GM18861 (cell line): ENCODE results near the gene TMEM150A.
"Not testable (repeated sequence)": the region's sequence is repeated elsewhere in the genome, so short reads cannot be mapped to it uniquely, and the experiment has no call there.

Source experiments
- ATAC-seq: cut with Tn5 transposase; IDR thresholded peaks from one replicate; pipeline ENCODE4 v1.9.1; 2021; ENCODE audit not compliant: unreplicated experiment

The TMEM150A gene

DNA sequence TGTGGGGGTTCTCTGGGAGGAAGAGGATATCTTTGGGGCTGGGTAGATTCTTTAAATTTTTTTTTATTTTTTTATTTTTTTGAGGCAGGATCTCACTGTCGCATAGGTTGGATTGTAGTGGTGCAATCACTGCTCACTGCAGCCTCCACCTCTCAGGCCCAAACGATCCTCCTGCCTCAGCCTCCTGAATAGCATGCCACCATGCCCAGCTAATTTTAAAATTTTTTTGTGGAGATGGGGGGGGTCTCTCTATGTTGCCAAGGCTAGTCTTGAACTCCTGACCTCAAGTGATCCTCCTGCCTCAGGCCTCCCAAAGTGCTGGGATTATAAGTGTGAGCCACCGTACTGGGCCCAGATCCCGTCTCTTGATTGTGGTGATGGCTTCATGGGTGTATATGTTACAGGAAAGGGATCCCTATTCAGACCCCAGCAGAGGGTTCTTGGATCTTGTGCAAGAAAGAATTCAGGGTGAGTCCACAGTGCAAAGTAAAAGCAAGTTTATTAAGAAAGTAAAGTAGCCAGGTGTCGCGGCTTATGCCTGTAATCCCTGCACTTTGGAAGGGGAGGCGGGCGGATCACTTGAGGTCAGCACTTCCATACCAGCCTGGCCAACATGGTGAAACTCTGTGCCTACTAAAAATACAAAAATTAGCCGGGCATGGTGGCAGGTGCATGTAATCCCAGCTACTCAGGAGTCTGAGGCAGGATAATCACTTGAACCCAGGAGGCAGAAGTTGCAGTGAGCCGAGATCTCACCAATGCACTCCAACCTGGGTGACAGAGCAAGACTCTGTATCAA, 11.4 kb upstream of the TMEM150A start:
- ATAC-seq: no peak

DNA sequence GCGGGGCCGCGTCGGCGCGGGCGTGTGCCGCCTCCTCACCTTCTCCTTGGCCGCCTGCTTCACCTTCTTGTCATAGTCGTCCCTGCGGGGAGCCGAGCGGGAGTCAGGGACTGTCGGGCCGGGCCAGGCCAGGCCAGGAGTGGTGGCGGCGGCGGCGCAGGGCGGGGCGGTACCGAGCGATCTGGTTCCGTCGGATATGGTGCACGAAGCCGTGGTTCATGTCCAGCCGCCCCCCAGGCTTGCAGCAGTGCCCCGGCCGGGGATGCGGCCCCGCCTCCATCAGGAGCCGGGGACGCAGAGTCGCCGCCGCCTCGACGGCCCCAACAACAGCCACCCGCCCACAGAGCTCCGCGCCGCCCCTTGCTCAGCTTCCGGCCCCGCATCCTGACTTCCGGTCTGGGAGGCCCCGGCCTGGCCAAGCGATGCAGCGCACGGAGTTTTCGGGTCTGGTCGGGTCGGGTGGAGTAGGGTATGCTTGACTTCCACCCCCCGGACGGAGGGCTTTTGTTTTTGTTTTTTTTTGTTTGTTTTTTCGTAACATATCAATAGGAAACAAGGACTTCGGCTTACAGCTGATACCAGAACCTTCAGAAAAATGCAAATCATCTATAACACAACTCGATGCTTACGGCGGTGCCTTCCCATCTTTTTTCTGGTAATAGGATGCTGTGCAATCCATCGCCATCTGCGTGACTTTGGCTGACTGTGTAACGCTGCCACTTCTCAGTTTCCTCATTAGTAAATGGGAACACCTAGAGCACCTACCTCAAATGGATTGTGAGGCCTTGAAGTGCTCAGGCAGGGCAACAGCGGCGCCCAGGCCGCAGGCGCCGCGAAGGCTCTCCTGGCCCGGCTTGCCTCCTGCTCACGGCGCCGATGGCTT, 9.4 kb upstream of the TMEM150A start, which contains the start of gene C2orf68:
C2orf68 (minus strand) TSS at position 362 of the 883 bp plus-strand sequence; CDS start at position 280, 82 bp downstream.
- peak; percentile 57 for ATAC-seq

DNA sequence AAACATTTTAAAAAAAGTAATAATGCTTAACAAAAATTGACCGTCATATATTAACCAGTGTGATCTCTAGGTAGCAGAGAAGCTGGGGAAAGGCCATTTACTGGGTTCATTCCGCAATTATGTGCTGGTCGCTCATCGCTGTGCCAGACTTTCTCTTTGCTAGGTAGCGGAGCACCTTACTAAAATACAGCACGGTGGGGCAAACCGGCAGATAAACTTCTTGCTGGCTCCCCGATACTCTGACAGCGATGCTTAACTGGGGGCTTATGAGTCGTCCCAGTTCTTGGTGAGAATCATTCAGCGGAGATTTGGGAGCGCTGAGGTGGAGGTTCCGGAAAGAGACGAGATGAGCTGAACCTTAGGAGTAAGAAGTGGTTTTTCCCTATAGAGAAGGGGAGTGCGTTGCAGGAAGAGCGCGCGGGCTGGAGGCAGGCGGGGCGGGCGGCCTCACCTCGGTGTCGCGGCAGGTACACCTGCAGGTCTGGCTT, 8.8 kb upstream of the TMEM150A start:
- no peak for ATAC-seq

DNA sequence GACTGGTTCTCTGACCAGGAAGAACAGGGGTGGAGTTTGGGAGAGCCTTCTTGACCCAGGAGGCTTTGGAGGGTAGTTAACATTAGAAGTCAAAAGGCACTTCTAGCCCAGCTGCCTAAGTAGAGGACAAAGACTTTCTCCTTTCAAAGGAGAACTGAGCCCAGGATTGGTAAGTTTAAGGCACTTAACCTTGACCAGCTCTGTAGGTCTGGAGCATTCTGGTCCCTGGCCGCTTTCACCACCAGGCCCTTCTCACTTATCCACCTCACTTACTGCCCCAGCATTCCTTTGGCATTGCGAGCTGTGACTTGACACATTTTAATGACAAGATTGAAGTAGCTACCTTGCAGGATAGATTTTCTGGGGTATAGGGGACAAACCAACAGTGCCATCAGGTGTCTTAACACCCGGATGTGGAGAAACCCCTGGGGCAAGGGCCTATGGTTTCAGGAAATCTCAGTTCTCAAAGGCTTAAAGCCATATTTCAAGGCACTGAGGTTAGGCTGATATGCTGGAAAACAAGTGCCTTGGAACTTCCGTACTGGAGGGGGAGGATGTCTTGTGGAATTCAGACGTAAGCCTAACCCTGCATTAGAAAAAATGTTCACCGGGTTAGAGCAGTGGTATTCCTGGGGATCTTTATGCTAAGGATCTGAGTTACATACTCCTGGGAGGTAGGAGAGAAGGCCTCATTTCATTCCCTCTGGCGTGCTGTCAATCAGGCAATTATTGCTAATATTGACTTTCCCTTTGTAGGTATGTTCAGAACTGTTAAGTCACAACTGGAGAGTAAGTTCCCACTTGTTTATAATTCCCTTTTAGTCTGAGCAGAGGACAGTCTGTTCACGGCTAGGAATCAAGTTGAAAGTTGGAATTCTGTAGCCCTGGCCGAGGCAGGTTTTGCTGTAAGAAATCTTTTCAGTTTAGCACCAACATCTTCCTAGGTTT, 5.0 kb upstream of the TMEM150A start:
- no peak for ATAC-seq

DNA sequence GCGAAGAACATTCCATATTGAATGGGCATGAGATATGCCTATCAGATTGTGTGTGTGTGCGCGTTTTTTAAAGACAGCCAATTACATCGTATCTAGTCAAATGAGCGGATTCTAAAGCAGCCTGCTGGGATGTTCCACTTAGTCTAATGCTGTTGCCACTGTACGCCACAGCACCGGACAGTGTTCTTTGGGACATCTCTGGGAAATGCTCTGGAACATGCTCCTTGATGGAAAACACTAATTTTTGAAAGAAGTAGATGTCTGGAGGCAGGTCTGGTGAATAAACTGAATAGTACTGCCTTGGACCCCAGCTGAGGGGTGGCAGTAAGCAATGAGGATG, 3.6 kb upstream of the TMEM150A start:
- no peak for ATAC-seq

DNA sequence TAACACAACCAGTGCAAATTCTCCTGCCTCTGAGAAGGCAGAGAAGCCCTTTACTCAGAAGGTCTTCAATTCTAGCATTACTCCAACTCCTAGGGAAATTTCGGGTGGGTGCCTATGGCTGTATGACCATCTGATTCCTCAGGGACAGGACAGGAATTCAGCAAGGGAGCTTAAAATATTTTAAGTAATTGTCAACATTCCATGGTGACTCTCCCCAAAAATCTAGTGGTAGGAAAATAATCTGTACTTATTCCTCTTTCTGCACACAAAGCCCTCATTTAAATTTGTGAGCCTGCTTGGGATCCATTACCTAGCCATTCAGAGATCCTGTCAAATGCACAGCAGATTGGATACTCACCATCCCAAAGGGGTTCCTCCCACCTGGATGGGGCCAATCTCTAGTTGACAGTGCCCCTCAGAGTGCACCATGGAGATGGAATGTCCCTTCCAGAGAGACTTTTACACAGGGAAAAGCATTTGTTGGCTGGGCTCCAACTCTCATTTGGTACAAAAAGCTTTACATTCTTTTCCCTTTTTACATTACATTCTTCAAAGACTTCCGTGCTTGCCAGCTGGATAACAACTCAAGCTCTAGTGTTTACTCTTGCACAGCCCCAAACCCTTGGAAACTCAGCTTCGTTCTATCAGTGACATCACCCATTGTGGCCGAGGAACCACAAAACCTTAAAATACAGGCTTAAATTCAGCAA, 3.1 kb upstream of the TMEM150A start:
- ATAC-seq: no peak

DNA sequence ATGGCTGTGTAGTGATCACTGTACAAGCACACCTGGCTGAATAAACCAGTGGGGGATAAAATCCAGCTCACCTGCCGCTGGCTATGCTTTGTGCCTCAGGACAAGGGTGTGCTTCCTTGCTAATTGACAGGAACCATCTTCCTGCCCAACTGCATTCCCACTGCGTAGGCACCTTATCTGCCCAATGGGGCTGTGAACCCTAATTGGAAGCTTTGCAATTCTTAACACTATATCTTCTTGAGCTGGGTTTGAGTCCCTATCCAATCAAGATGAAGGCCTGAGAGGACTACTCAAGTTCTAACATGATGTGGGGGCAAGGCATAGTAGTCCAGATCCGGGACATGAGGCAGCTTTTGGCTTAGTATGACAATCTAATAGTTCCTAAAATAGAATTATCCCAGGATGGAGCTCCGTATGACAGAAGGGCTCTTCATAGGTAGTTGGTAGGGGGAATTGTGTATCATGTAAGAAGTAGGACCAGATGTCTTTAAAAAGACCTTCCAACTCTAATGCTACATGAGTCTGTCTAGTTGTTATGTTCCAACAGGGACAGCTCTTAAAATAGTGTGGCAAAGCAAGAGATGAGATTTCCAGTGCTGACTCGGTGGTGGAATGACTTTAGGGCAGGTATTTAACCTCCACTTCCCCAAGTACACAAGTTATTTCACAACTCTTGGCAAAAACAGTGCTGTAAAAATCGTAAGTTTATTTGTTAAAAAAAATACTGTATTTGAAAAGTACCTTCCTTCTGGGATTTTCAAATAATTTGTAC, 2.3 kb upstream of the TMEM150A start:
- ATAC-seq: no peak

DNA sequence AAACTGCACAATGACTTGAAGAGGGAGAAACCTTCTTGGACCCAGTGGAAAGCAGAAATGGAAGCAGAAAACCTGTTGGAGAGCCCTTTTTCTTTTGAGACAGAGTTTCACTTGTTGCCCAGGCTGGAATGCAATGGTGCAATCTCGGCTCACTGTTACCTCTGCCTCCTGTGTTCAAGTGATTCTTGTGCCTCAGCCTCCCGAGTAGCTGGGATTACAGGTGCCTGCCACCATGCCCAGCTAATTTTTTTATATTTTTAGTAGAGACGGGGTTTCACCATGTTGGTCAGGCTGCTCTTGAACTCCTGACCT, 1.6 kb upstream of the TMEM150A start:
- ATAC-seq: not testable (repeated sequence)

DNA sequence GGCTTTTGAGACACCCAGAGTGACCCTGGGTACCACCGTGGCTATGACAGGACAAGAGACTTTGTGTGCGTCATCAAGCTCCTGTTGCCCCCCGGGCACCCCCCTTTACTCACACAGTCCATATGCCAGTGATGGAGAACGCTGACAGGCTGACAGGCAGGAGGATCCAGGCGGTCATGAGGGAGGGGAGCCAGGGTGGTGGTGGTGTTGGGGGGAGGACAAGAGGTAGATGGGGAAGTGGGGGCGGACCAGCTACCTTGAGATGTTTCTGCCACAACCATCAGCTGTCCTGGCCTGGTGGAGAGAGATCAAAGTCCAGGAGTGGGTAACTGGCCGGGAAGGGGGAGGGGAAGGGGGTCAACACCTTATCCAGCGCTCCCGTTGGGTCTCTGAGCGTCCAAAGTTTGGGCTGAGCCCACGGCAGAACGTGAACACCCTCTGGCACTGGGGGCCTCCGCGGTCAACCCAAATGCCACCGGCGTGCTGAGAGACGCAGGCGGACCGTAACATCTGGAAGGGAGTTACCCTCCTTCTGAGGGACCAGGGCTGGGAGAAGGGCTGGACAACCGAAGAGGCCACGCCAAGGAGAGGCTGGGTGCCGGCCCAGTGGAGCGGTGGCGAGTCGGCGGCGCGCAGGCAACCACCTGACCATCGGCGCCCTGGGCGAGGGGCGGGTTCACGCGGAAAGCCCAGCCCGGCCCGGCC, 575 bp downstream of the TMEM150A start:
- peak; percentile 30 for ATAC-seq

DNA sequence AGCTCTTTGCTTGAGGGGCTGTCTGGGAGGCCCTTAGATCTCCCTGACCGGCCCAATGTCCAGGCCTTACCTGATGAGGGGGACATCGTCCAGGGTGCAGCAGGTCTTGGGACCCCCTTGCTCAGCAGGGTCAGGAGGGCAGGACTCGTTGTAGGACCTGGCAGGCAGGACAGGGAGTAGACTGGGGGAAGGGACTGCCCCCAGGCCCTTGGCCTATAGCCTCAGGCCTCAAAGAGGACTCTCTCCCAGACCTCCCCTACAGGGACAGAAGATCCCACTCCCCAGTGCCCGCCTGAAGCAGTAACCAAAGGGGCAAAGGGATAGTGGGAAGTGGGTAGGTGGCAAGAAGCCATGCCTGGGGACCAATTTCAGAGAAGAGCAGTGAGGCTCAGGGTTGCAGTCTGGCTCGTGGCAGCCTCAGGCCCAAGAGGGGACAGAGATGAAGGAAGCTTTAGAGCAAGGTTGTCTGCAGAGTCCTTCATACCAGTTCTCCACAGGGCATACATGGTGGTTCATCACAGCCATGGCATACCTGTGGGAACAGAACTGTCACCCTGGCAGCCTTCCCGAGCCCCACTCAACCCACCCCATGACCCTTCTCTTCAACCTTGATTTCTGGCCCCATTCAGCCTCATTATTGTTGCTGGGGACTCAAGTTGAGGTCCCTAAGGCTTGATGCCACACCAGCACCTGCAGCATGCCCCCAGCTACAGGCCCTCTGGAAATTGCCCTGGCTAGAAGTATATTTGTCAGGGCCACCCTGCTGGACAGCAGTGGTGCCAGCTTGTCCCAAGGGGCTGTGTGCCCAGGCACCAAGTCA, 1.3 kb downstream of the TMEM150A start:
- no peak for ATAC-seq

DNA sequence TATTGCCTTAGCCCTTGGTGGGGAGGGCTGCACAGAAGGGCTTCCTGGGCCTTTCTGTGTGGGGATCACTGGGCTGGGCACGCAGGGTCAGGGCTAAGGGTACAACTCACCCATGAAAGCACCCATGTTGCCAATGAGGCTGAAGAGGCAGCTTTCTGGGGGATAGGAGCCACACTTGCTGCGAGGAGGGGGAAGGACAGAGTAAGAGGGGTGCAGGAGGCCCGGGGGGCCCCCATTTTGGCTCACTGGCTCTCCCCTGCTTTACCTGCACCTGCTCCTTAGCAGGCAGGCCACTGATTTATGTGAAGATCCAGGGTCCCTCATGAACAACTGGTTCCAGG, 2.3 kb downstream of the TMEM150A start:
- no peak for ATAC-seq

DNA sequence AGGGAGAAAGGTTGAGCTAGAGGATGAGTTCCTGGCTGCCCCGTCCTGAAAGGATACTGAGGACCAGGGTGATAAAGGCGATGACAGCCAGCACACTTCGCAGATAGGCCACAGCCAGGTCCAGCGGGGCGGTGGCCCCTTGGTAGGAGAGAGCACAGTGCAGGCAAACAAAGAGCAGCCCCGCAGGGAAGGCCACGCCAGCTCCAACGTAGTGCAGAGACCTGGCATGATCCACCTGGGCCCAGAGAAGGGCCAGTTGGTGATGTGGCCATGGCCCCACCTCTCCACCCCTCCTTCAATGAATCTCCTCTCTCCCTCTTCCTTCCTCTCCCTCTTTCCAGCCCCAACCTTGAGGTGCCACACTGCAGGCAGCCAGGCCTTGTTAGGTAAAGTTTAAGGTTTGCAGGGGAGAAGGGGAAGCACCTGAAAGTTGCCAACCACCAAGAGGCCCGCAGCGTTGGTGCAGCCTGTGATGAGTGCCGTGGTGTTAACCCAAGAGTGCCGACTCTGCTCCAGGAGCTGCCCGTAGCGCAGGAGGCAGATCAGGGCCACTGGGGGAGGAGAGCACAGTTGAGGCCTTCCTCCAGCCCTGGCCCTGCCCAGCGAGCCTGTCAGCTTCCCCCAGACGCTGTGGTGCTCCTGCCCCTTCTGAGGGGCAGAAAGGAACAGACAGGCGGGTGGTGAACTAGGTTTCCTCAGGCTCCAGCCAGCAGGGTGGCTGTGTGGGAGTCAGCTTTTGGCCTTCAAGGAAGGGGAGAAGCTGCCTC, 2.8 kb downstream of the TMEM150A start:
- ATAC-seq: no peak

DNA sequence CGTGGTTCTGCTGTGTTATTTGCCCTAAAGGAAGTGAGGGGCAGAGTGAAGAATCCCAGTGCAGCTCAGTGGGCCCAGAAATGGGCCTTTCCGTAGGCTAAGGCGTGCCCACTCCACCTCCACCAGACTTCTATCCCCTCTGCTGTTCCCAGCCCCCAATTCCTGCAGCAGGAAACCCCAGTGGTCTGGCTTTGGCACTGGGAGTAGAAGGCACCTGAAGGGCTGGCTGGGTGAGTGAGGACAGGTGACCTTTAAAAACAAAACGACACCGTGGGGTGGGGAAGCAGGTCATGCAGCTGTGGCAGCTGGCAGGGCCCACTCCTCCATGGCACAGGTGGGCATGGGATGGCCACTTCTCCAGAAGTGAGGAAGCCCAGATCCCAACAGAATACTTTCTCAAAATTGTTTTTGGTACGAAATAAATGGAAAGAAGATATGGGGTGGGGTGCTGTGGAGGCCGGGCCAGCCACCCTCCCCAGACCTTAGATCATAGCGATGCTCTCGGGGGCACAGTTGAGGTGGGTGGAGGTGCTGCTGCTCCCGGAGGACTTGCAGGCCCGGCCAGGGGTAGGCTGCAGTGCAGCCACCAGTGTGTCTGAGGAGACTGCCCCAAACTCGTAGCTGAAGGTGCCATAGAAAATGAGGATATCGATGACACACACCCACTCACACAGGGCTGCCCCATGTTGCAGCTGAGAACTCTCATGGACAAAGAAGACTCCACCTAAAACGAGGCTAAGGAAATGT, 3.7 kb downstream of the TMEM150A start:
- no peak for ATAC-seq

DNA sequence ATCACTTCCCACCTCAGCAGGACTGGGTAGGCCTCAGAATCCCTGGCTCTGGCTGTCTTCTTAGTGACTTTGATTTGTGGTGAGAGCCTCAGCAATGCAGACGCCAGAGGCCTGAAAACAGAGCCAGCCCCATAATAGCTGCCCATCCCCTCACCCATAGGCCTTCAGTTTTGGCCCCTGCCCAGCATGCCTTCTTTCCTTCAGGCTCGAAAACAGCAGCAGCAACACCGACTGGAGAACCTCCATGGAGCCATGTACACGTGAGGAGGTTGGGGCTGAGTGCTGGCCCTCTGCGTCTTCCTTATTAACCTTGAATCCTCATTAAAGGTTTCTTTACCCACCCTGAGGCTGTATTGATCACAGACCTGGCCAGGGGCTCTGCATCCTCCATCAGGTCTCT, 5.3 kb downstream of the TMEM150A start:
- ATAC-seq: no peak

DNA sequence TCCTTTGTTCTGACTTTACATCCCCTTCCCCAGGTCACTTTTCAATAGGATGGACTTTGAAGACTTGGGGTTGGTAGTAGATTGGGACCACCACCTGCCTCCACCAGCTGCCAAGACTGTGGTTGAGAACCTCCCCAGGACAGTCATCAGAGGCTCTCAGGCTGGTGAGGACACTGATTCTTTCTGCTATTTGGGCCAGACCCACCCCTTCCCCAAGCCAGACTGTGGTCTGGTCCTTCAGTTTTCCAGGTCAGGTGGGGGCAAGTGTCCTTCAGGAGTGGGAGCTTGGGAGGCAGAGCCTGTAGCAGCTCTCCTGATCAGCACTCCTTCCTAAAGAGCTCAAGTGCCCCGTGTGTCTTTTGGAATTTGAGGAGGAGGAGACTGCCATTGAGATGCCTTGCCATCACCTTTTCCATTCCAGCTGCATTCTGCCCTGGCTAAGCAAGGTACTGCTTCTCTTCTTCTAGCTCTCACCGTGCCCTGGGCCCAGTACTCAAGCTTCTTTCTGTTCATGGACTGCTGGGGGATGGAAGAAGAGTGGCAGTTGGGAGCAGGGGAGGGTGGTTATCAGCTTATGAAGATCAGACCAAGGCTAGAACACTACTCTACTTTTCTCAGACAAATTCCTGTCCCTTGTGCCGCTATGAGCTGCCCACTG, 5.9 kb downstream of the TMEM150A start:
- ATAC-seq: no peak

DNA sequence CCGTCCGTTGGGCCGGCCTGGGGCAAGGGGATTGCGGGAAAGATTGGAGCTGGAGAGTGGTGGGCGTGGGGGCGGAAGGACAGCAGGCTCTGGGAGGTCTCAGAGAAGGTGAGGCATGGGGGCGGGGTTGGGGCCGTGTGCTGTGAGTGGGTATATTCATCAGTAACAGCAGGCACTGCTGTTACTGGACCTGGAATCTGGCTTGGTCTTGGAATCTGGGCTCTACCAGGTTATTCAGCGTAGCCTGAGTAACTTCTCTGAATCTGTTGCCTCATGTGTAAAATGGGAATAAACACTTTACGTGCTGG, 6.5 kb downstream of the TMEM150A start:
- ATAC-seq: no peak
